ENCODE results near the gene USP9X. TPM values are rescaled to one million over a fixed set of nuclear protein-coding genes. Genes with fewer than 3 reads are reported as not detected.

USP9X gene
- total RNA-seq, 1 experiment from 2014 or later = 163 TPM

- TF ChIP-seq ZNF532 (CRISPR knock-in tag; IDR thresholded peaks at IDR 0.05; ENCODE audit: borderline replicate concordance) (no peak), ESRRA (CRISPR knock-in tag; IDR thresholded peaks at IDR 0.05; ENCODE audit: borderline replicate concordance) (no peak), ZSCAN18 (CRISPR knock-in tag; IDR thresholded peaks at IDR 0.05) (no peak), SMAD3 (CRISPR knock-in tag; IDR thresholded peaks at IDR 0.05; ENCODE audit: borderline replicate concordance) (no peak), IRF1 (CRISPR knock-in tag; IDR thresholded peaks at IDR 0.05) (no peak)
Observed at GRCh38 chrX:41152221-41152620, 67.0 kb downstream of the USP9X start (continued).

GRCh38 chrX:41153448-41153847 is 68.2 kb downstream of the USP9X start:
- POLR2A ChIA-PET = no interaction called here
- CTCF ChIA-PET = no interaction called here
- Mint-ChIP-seq H3K9me3 (no peaks in the 10 kb centered on the region), H3K36me3 (peaks cover 62% of the 10 kb centered on the region), H3K27me3 (ENCODE audit: low read depth) (no peaks in the 10 kb centered on the region), H3K27ac (no peak overlapping the region; the same call in 1 of the 2 replicates), H3K4me1 (peaks cover 9% of the 10 kb centered on the region), H3K4me3 (no peak overlapping the region)
- no peak for ATAC-seq
- TF ChIP-seq AFF4 (CRISPR knock-in tag; IDR thresholded peaks at IDR 0.05; ENCODE audit: borderline replicate concordance) (no peak), NR3C1 (CRISPR knock-in tag; conservative IDR thresholded peaks at IDR 0.05; ENCODE audit: low read depth) (no peak), RORB (CRISPR knock-in tag; IDR thresholded peaks at IDR 0.05) (no peak), ZBTB43 (CRISPR knock-in tag; IDR thresholded peaks at IDR 0.05) (no peak), NR1H2 (CRISPR knock-in tag; IDR thresholded peaks at IDR 0.05) (no peak), ELF4 (CRISPR knock-in tag; IDR thresholded peaks at IDR 0.05; ENCODE audit: low read depth) (no peak), HMGA2 (CRISPR knock-in tag; IDR thresholded peaks at IDR 0.05) (no peak), E2F4 (CRISPR knock-in tag; IDR thresholded peaks at IDR 0.05; ENCODE audit: borderline replicate concordance, low read depth) (no peak), CTCF (IDR thresholded peaks at IDR 0.05) (no peak), JAZF1 (CRISPR knock-in tag; IDR thresholded peaks at IDR 0.05) (no peak), GRHL2 (CRISPR knock-in tag; IDR thresholded peaks at IDR 0.05; ENCODE audit: insufficient replicate concordance, severe bottlenecking) (no peak), ESRRA (CRISPR knock-in tag; IDR thresholded peaks at IDR 0.05; ENCODE audit: borderline replicate concordance) (no peak), ZBTB21 (CRISPR knock-in tag; IDR thresholded peaks at IDR 0.05; ENCODE audit: borderline replicate concordance) (no peak), MXD4 (CRISPR knock-in tag; IDR thresholded peaks at IDR 0.05; ENCODE audit: borderline replicate concordance) (no peak)
- no peak for DNase-seq (ENCODE audit: low spot score)
